ENCODE data around the gene EXOC2. TPM values are rescaled to one million over a fixed set of nuclear protein-coding genes. Genes with fewer than 3 reads are reported as not detected.
"Not testable (repeated sequence)": the region's sequence is repeated elsewhere in the genome, so short reads cannot be mapped to it uniquely, and the experiment has no call there.

Gene EXOC2
- polyA plus RNA-seq, 10 donors: 20.4 to 29.6 (median 23.9) TPM

- DNase-seq: peak; percentile 53 to 75 (median 73)
Observed at GRCh38 chr6:593139-593906, 99.6 kb downstream of the EXOC2 start.

- DNase-seq: no peak
Observed at GRCh38 chr6:589090-589489, 103.8 kb downstream of the EXOC2 start.

GRCh38 chr6:586553-586952, 106.4 kb downstream of the EXOC2 start:
- DNase-seq: no peak

GRCh38 chr6:583635-584034, 109.3 kb downstream of the EXOC2 start:
- no peak for DNase-seq

- no peak for DNase-seq
Observed at GRCh38 chr6:583116-583515, 109.8 kb downstream of the EXOC2 start.

GRCh38 chr6:582370-582769, 110.6 kb downstream of the EXOC2 start:
- no peak for DNase-seq

GRCh38 chr6:579339-579738, 113.6 kb downstream of the EXOC2 start:
- peak in 1 of 3 donors; percentile 19 for DNase-seq

- no peak for DNase-seq
Observed at GRCh38 chr6:572596-573265, 120.2 kb downstream of the EXOC2 start.

GRCh38 chr6:571892-572291, 121.0 kb downstream of the EXOC2 start:
- DNase-seq: no peak

GRCh38 chr6:570825-571224, 122.1 kb downstream of the EXOC2 start:
- no peak for DNase-seq

- DNase-seq: no peak
Observed at GRCh38 chr6:568954-569523, 123.9 kb downstream of the EXOC2 start.

- no peak for DNase-seq
Observed at GRCh38 chr6:568085-568484, 124.9 kb downstream of the EXOC2 start.

GRCh38 chr6:563863-564262, 129.1 kb downstream of the EXOC2 start:
- no peak for DNase-seq

GRCh38 chr6:562052-562676, 130.8 kb downstream of the EXOC2 start:
- no peak for DNase-seq

GRCh38 chr6:561335-561734, 131.6 kb downstream of the EXOC2 start:
- DNase-seq: not testable (repeated sequence)

- DNase-seq: no peak
Observed at GRCh38 chr6:558959-559358, 134.0 kb downstream of the EXOC2 start.

- DNase-seq: no peak
Observed at GRCh38 chr6:558089-558488, 134.8 kb downstream of the EXOC2 start.

- DNase-seq: no peak
Observed at GRCh38 chr6:551829-552350, 141.0 kb downstream of the EXOC2 start.

- DNase-seq: peak in 2 of 3 donors; percentile 1 to 14
Observed at GRCh38 chr6:551405-551804, 141.5 kb downstream of the EXOC2 start.

- no peak for DNase-seq
Observed at GRCh38 chr6:549906-550305, 143.0 kb downstream of the EXOC2 start.

- DNase-seq: no peak
Observed at GRCh38 chr6:548517-548916, 144.4 kb downstream of the EXOC2 start.

GRCh38 chr6:548091-548490, 144.8 kb downstream of the EXOC2 start:
- no peak for DNase-seq
